Activated T-helper 2 cell treated with anti-CD3 and anti-CD28 coated beads, Interferon-gamma antibody, Interleukin-2, Interleukin-4, amounts not matched to agents 10 μg/mL and 5 μg/mL and 100 μg/mL, durations not matched to agents 14 hours and 24 hours and 36 hours (primary cell): ENCODE data around the gene TMEM242. TPM values are rescaled to one million over a fixed set of nuclear protein-coding genes. Genes with fewer than 3 reads are reported as not detected.

ENCODE experiments used
- DNase-seq: peaks from one replicate; pipeline ENCODE4 v3.0.0; 2021; ENCODE audit warnings: low spot score
- H3K27ac Mint-ChIP-seq: one replicate; pipeline ENCODE4 v1.8.0; 2021; ENCODE audit warnings: mixed read lengths
- H3K27me3 Mint-ChIP-seq: one replicate; pipeline ENCODE4 v1.8.0; 2021; ENCODE audit warnings: low read depth, mixed read lengths
- H3K36me3 Mint-ChIP-seq: one replicate; pipeline ENCODE4 v1.8.0; 2021; ENCODE audit warnings: low read depth, mixed read lengths
- H3K4me1 Mint-ChIP-seq: one replicate; pipeline ENCODE4 v1.8.0; 2021; ENCODE audit warnings: low read depth, mixed read lengths
- H3K4me3 Mint-ChIP-seq: one replicate; pipeline ENCODE4 v1.8.0; 2021; ENCODE audit warnings: low read depth, mild to moderate bottlenecking, moderate library complexity, mixed read lengths
- H3K9me3 Mint-ChIP-seq: one replicate; pipeline ENCODE4 v1.8.0; 2021; ENCODE audit warnings: mixed read lengths
- intact Hi-C: fragments of 100-400 bp; cut with micrococcal nuclease; formaldehyde crosslinking; loops from one replicate; pipeline ENCODE4 v1.15.1; 2023
- total RNA-seq: library from RNA; stranded (reverse); gene quantifications from 2 replicates; pipeline ENCODE4 v1.2.3, GENCODE V29; 2022

The TMEM242 gene
- total RNA-seq, 1 donor from 2014 or later, result 11.9 TPM

- H3K27ac Mint-ChIP-seq, result no peak overlapping the region
- DNase-seq, result no peak
- H3K9me3 Mint-ChIP-seq, result no peaks in the 10 kb centered on the region
- no peak overlapping the region for H3K4me3 Mint-ChIP-seq
- intact Hi-C loops, result no loop called here
- peaks cover 4% of the 10 kb centered on the region for H3K4me1 Mint-ChIP-seq
- H3K36me3 Mint-ChIP-seq, result no peaks in the 10 kb centered on the region
- H3K27me3 Mint-ChIP-seq, result peaks cover 5% of the 10 kb centered on the region
Measured at GRCh38 chr6:157263146-157263545, 60.2 kb downstream of the TMEM242 start.

GRCh38 chr6:157261606-157262005, 61.7 kb downstream of the TMEM242 start:
- intact Hi-C loops, result no loop called here
- no peak overlapping the region for H3K27ac Mint-ChIP-seq
- no peak for DNase-seq
- no peaks in the 10 kb centered on the region for H3K36me3 Mint-ChIP-seq
- no peaks in the 10 kb centered on the region for H3K9me3 Mint-ChIP-seq
- H3K27me3 Mint-ChIP-seq, result peaks cover 9% of the 10 kb centered on the region
- no peak overlapping the region for H3K4me3 Mint-ChIP-seq
- peaks cover 4% of the 10 kb centered on the region for H3K4me1 Mint-ChIP-seq

GRCh38 chr6:157260735-157261410, 62.4 kb downstream of the TMEM242 start:
- Mint-ChIP-seq H3K9me3 (no peaks in the 10 kb centered on the region), H3K4me3 (no peak overlapping the region), H3K4me1 (peaks cover 4% of the 10 kb centered on the region), H3K36me3 (no peaks in the 10 kb centered on the region), H3K27ac (no peak overlapping the region), H3K27me3 (peaks cover 12% of the 10 kb centered on the region)
- DNase-seq, result no peak
- intact Hi-C loops, result no loop called here

- intact Hi-C loops, result no loop called here
- Mint-ChIP-seq H3K4me1 (peaks cover 4% of the 10 kb centered on the region), H3K4me3 (no peak overlapping the region)
Measured at GRCh38 chr6:157259443-157259842, 63.9 kb downstream of the TMEM242 start.

GRCh38 chr6:157258878-157259277, 64.4 kb downstream of the TMEM242 start:
- no peak for DNase-seq
- peaks cover 4% of the 10 kb centered on the region for H3K4me1 Mint-ChIP-seq
- H3K9me3 Mint-ChIP-seq, result no peaks in the 10 kb centered on the region

More at GRCh38 chr6:157259443-157259842, 63.9 kb downstream of the TMEM242 start:
- Mint-ChIP-seq H3K36me3 (no peaks in the 10 kb centered on the region), H3K9me3 (no peaks in the 10 kb centered on the region), H3K27me3 (peaks cover 18% of the 10 kb centered on the region), H3K27ac (no peak overlapping the region)
- no peak for DNase-seq

GRCh38 chr6:157255079-157255478, 68.2 kb downstream of the TMEM242 start:
- Mint-ChIP-seq H3K36me3 (no peaks in the 10 kb centered on the region), H3K27ac (no peak overlapping the region), H3K4me3 (no peak overlapping the region), H3K27me3 (peaks cover 29% of the 10 kb centered on the region), H3K4me1 (peaks cover 4% of the 10 kb centered on the region), H3K9me3 (no peaks in the 10 kb centered on the region)
- intact Hi-C loops, result no loop called here
- no peak for DNase-seq

More at GRCh38 chr6:157258878-157259277, 64.4 kb downstream of the TMEM242 start:
- Mint-ChIP-seq H3K36me3 (no peaks in the 10 kb centered on the region), H3K4me3 (no peak overlapping the region), H3K27me3 (peaks cover 18% of the 10 kb centered on the region), H3K27ac (no peak overlapping the region)
- intact Hi-C loops, result no loop called here

GRCh38 chr6:157254538-157254937, 68.8 kb downstream of the TMEM242 start:
- intact Hi-C loops, result no loop called here
- Mint-ChIP-seq H3K9me3 (no peaks in the 10 kb centered on the region), H3K27ac (no peak overlapping the region), H3K4me1 (no peaks in the 10 kb centered on the region), H3K4me3 (no peak overlapping the region), H3K27me3 (peaks cover 30% of the 10 kb centered on the region), H3K36me3 (no peaks in the 10 kb centered on the region)
- DNase-seq, result no peak

- Mint-ChIP-seq H3K9me3 (peaks cover 5% of the 10 kb centered on the region), H3K4me3 (no peak overlapping the region), H3K4me1 (no peaks in the 10 kb centered on the region), H3K36me3 (no peaks in the 10 kb centered on the region), H3K27ac (no peak overlapping the region), H3K27me3 (peaks cover 33% of the 10 kb centered on the region)
- no peak for DNase-seq
- intact Hi-C loops, result no loop called here
Measured at GRCh38 chr6:157253699-157254098, 69.6 kb downstream of the TMEM242 start.

- Mint-ChIP-seq H3K27ac (no peak overlapping the region), H3K27me3 (peaks cover 35% of the 10 kb centered on the region), H3K9me3 (peaks cover 10% of the 10 kb centered on the region), H3K4me1 (no peaks in the 10 kb centered on the region), H3K36me3 (no peaks in the 10 kb centered on the region), H3K4me3 (no peak overlapping the region)
- DNase-seq, result no peak
- intact Hi-C loops, result no loop called here
Measured at GRCh38 chr6:157253017-157253416, 70.3 kb downstream of the TMEM242 start.

- intact Hi-C loops, result no loop called here
- Mint-ChIP-seq H3K27me3 (peaks cover 33% of the 10 kb centered on the region), H3K27ac (no peak overlapping the region), H3K36me3 (no peaks in the 10 kb centered on the region), H3K4me1 (no peaks in the 10 kb centered on the region), H3K4me3 (no peak overlapping the region), H3K9me3 (peaks cover 10% of the 10 kb centered on the region)
- no peak for DNase-seq
Measured at GRCh38 chr6:157251586-157252247, 71.6 kb downstream of the TMEM242 start.

GRCh38 chr6:157249826-157250225, 73.5 kb downstream of the TMEM242 start:
- Mint-ChIP-seq H3K27ac (no peak overlapping the region), H3K36me3 (no peaks in the 10 kb centered on the region), H3K4me3 (no peak overlapping the region), H3K9me3 (peaks cover 10% of the 10 kb centered on the region), H3K4me1 (no peaks in the 10 kb centered on the region), H3K27me3 (peaks cover 25% of the 10 kb centered on the region)
- intact Hi-C loops, result no loop called here
- DNase-seq, result no peak

- DNase-seq, result no peak
- Mint-ChIP-seq H3K36me3 (no peaks in the 10 kb centered on the region), H3K27me3 (peaks cover 31% of the 10 kb centered on the region), H3K4me3 (no peak overlapping the region), H3K9me3 (peaks cover 10% of the 10 kb centered on the region), H3K4me1 (no peaks in the 10 kb centered on the region), H3K27ac (no peak overlapping the region)
- intact Hi-C loops, result no loop called here
Measured at GRCh38 chr6:157248264-157248663, 75.1 kb downstream of the TMEM242 start.

- intact Hi-C loops, result no loop called here
- Mint-ChIP-seq H3K9me3 (peaks cover 10% of the 10 kb centered on the region), H3K4me3 (no peak overlapping the region), H3K36me3 (no peaks in the 10 kb centered on the region), H3K27ac (no peak overlapping the region), H3K4me1 (no peaks in the 10 kb centered on the region), H3K27me3 (peaks cover 39% of the 10 kb centered on the region)
- DNase-seq, result no peak
Measured at GRCh38 chr6:157246771-157247484, 76.4 kb downstream of the TMEM242 start.
